Panc1 (cell line): ENCODE data around the gene TCF15.

Experiments
- CTCF ChIP-seq: fragments of 450-650 bp; IDR thresholded peaks from 2 replicates; pipeline ENCODE4 v1.5.1; 2017; ENCODE audit warnings: mild to moderate bottlenecking
- POLR2AphosphoS5 ChIP-seq: IDR thresholded peaks from 2 replicates; pipeline ENCODE4 v1.6.1; 2012; ENCODE audit warnings: mild to moderate bottlenecking, low read depth, low read length, moderate library complexity
- REST ChIP-seq, 2 experiments: IDR thresholded peaks; 2 replicates each; pipeline ENCODE4 v1.6.1; 2011 to 2012; ENCODE audit warnings: low read depth in 2 of 2, control low read depth in 1 of 2, low read length in 1 of 2, mild to moderate bottlenecking in 1 of 2, moderate library complexity in 1 of 2; ENCODE audit not compliant: insufficient read depth in 1 of 2
- TCF7L2 ChIP-seq: IDR thresholded peaks from 2 replicates; pipeline ENCODE4 v1.6.1; 2011; ENCODE audit warnings: mild to moderate bottlenecking, low read depth, low read length, inconsistent platforms

- no peak for TF ChIP-seq CTCF
- TF ChIP-seq TCF7L2, result no peak
- TF ChIP-seq POLR2AphosphoS5, result no peak
- no peak for TF ChIP-seq REST (IDR thresholded peaks at IDR 0.05; ENCODE audit: insufficient read depth in 1 of 2, low read depth in 2 of 2, low read length in 1 of 2)
These were observed 41.9 kb downstream of the TCF15 start for GRCh38 chr20:568097-568652.
